H9 (cell line): ENCODE results near the gene SLC25A41. TPM values are rescaled to one million over a fixed set of nuclear protein-coding genes. Genes with fewer than 3 reads are reported as not detected.

Experiments used
- DNase-seq: peaks from one replicate; pipeline ENCODE4 v3.0.0-alpha.2; 2017
- H2AFZ ChIP-seq: one replicate; pipeline ENCODE4 v1.6.1; 2013; ENCODE audit warnings: mild to moderate bottlenecking, low read length, control low read depth, moderate library complexity
- H2AK5ac ChIP-seq: 2 replicates; pipeline ENCODE4 v1.6.1; 2013; ENCODE audit warnings: low read length, control low read depth, mixed read lengths; ENCODE audit not compliant: insufficient read length
- H2BK120ac ChIP-seq: one replicate; pipeline ENCODE4 v1.6.1; 2013; ENCODE audit warnings: low read depth, mild to moderate bottlenecking, low read length, control low read depth, inconsistent platforms; ENCODE audit not compliant: poor library complexity, severe bottlenecking
- H2BK12ac ChIP-seq: 2 replicates; pipeline ENCODE4 v1.6.1; 2013; ENCODE audit warnings: low read length, control low read depth, mixed read lengths, low read depth; ENCODE audit not compliant: insufficient read length
- H2BK15ac ChIP-seq: 2 replicates; pipeline ENCODE4 v1.6.1; 2013; ENCODE audit warnings: low read depth, low read length, control low read depth
- H2BK20ac ChIP-seq: one replicate; pipeline ENCODE4 v1.6.1; 2013; ENCODE audit warnings: low read depth, mild to moderate bottlenecking, low read length, control low read depth, inconsistent platforms; ENCODE audit not compliant: poor library complexity, severe bottlenecking
- H2BK5ac ChIP-seq: 2 replicates; pipeline ENCODE4 v1.6.1; 2013; ENCODE audit warnings: low read length, control low read depth, mixed read lengths; ENCODE audit not compliant: insufficient read length
- H3K14ac ChIP-seq: 2 replicates; pipeline ENCODE4 v1.6.1; 2013; ENCODE audit warnings: low read length, control low read depth; ENCODE audit not compliant: insufficient read depth
- H3K18ac ChIP-seq: 2 replicates; pipeline ENCODE4 v1.6.1; 2013; ENCODE audit warnings: low read depth, mild to moderate bottlenecking, mixed read lengths, low read length, control low read depth; ENCODE audit not compliant: insufficient read length
- H3K23ac ChIP-seq: 2 replicates; pipeline ENCODE4 v1.6.1; 2013; ENCODE audit warnings: low read length, control low read depth, mixed read lengths, low read depth; ENCODE audit not compliant: insufficient read length
- H3K23me2 ChIP-seq: 2 replicates; pipeline ENCODE4 v1.6.1; 2013; ENCODE audit warnings: low read depth, mild to moderate bottlenecking, mixed read lengths, low read length, control low read depth; ENCODE audit not compliant: insufficient read length, poor library complexity, severe bottlenecking
- H3K27ac ChIP-seq: 2 replicates; pipeline ENCODE4 v1.5.1; 2013; ENCODE audit warnings: low read length, control low read depth, mixed read lengths, low read depth; ENCODE audit not compliant: insufficient read length
- H3K27me3 ChIP-seq: 2 replicates; pipeline ENCODE4 v1.6.1; 2013; ENCODE audit warnings: low read length, control low read depth, inconsistent platforms; ENCODE audit not compliant: insufficient read depth
- H3K4ac ChIP-seq: 2 replicates; pipeline ENCODE4 v1.6.1; 2013; ENCODE audit warnings: low read depth, mild to moderate bottlenecking, control low read depth, inconsistent platforms, low read length, moderate library complexity
- H3K4me1 ChIP-seq: 2 replicates; pipeline ENCODE4 v1.6.1; 2013; ENCODE audit warnings: low read length, control low read depth, inconsistent platforms; ENCODE audit not compliant: insufficient read depth
- H3K4me2 ChIP-seq: 2 replicates; pipeline ENCODE4 v1.6.1; 2013; ENCODE audit warnings: low read length, control low read depth, mixed read lengths; ENCODE audit not compliant: insufficient read length, insufficient read depth
- H3K56ac ChIP-seq: 2 replicates; pipeline ENCODE4 v1.6.1; 2013; ENCODE audit warnings: low read depth, mild to moderate bottlenecking, mixed read lengths, low read length, control low read depth; ENCODE audit not compliant: insufficient read length
- H3K79me1 ChIP-seq: 2 replicates; pipeline ENCODE4 v1.6.1; 2013; ENCODE audit warnings: low read depth, mild to moderate bottlenecking, moderate library complexity, low read length, control low read depth, inconsistent platforms; ENCODE audit not compliant: insufficient read depth, poor library complexity, severe bottlenecking
- H3K79me2 ChIP-seq: 2 replicates; pipeline ENCODE4 v1.6.1; 2013; ENCODE audit warnings: low read length, control low read depth, inconsistent platforms; ENCODE audit not compliant: insufficient read depth
- H3K9ac ChIP-seq: 2 replicates; pipeline ENCODE4 v1.6.1; 2013; ENCODE audit warnings: low read length, control low read depth, mixed read lengths; ENCODE audit not compliant: insufficient read length; ENCODE audit errors: extremely low read depth
- H3K9me3 ChIP-seq: one replicate; pipeline ENCODE4 v1.6.1; 2013; ENCODE audit warnings: low read depth, low read length, inconsistent platforms; ENCODE audit not compliant: control insufficient read depth
- H3T11ph ChIP-seq: one replicate; pipeline ENCODE4 v1.6.1; 2013; ENCODE audit warnings: mild to moderate bottlenecking, low read length, control low read depth, inconsistent platforms
- H4K20me1 ChIP-seq: one replicate; pipeline ENCODE4 v1.6.1; 2013; ENCODE audit not compliant: control insufficient read depth, insufficient read length, insufficient read depth
- H4K5ac ChIP-seq: 2 replicates; pipeline ENCODE4 v1.6.1; 2013; ENCODE audit warnings: low read depth, mild to moderate bottlenecking, mixed read lengths, low read length, control low read depth; ENCODE audit not compliant: insufficient read length
- H4K8ac ChIP-seq: replicated peaks from 2 replicates; pipeline ENCODE4 v1.6.1; 2013; ENCODE audit warnings: low read length, control low read depth, mixed read lengths, low read depth; ENCODE audit not compliant: insufficient read length
- H4K91ac ChIP-seq: 2 replicates; pipeline ENCODE4 v1.6.1; 2013; ENCODE audit warnings: low read depth, mild to moderate bottlenecking, moderate library complexity, mixed read lengths, low read length, control low read depth; ENCODE audit not compliant: insufficient read length
- H3K27ac Mint-ChIP-seq, 3 experiments: 2 replicates in 2 of 3; 3 replicates in 1 of 3; pipeline ENCODE4 v1.8.0; 2020 to 2021; ENCODE audit warnings: mixed read lengths in 3 of 3, mild to moderate bottlenecking in 1 of 3, moderate library complexity in 1 of 3
- H3K27me3 Mint-ChIP-seq: 2 replicates; pipeline ENCODE4 v1.8.0; 2021; ENCODE audit warnings: low read depth, mild to moderate bottlenecking, moderate library complexity, mixed read lengths
- H3K36me3 Mint-ChIP-seq, 3 experiments: 2 replicates in 2 of 3; 3 replicates in 1 of 3; pipeline ENCODE4 v1.8.0; 2020 to 2021; ENCODE audit warnings: low read depth in 3 of 3, mixed read lengths in 3 of 3; ENCODE audit not compliant: insufficient read depth in 1 of 3
- H3K4me1 Mint-ChIP-seq, 2 experiments: 2 replicates each; pipeline ENCODE4 v1.8.0; 2020; ENCODE audit warnings: mixed read lengths in 2 of 2
- H3K4me3 Mint-ChIP-seq, 2 experiments: 2 replicates in 1 of 2; 3 replicates in 1 of 2; pipeline ENCODE4 v1.8.0; 2020 to 2021; ENCODE audit warnings: mild to moderate bottlenecking in 2 of 2, mixed read lengths in 2 of 2, moderate library complexity in 1 of 2
- H3K9me3 Mint-ChIP-seq, 2 experiments: 2 replicates in 1 of 2; 3 replicates in 1 of 2; pipeline ENCODE4 v1.8.0; 2020; ENCODE audit warnings: mild to moderate bottlenecking in 2 of 2, mixed read lengths in 2 of 2, moderate library complexity in 1 of 2
- CTCF ChIP-seq: fragments of 200-600 bp; sonication (generic); conservative IDR thresholded peaks from 3 replicates; pipeline ENCODE4 v1.8.0; 2021; ENCODE audit warnings: antibody characterized with exemption, mild to moderate bottlenecking
- WGBS: extraction: QIAGEN DNeasy Blood & Tissue Kit; methylation state at CpG from one replicate; pipeline ENCODE4 v1.1.7; 2013; ENCODE audit warnings: missing lambda C conversion rate, low lambda C conversion rate, mixed read lengths; ENCODE audit not compliant: insufficient read length; ENCODE audit errors: extremely low coverage; 5-methylcytosine and 5-hydroxymethylcytosine counted together
- total RNA-seq: library from RNA; stranded (reverse); gene quantifications from 2 replicates; pipeline ENCODE4 v1.2.1, GENCODE V29; 2021

Gene SLC25A41
- total RNA-seq, 1 experiment from 2014 or later = 0.20 TPM

- WGBS = no CpG with 5 or more reads among the region's 13 CpGs
- Histone ChIP-seq H3K23me2 (peaks cover 13% of the 10 kb centered on the region), H3K79me2 (no peaks in the 10 kb centered on the region), H4K20me1 (no peaks in the 10 kb centered on the region), H3T11ph (no peak overlapping the region), H3K14ac (no peak overlapping the region), H3K79me1 (no peaks in the 10 kb centered on the region), H2BK20ac (no peak overlapping the region), H2AK5ac (no peak overlapping the region), H3K4me2 (no peak overlapping the region), H2AFZ (no peak overlapping the region), H4K91ac (no peak overlapping the region), H3K9me3 (no peaks in the 10 kb centered on the region), H2BK5ac (no peak overlapping the region), H2BK12ac (no peak overlapping the region), H2BK15ac (no peak overlapping the region), H3K4ac (no peak overlapping the region), H3K27me3 (no peaks in the 10 kb centered on the region; the same call in 1 of the 2 replicates), H3K9ac (no peak overlapping the region), H2BK120ac (no peak overlapping the region), H3K27ac (no peak overlapping the region), H4K8ac (no peak overlapping the region), H3K56ac (no peak overlapping the region), H3K23ac (no peak overlapping the region), H4K5ac (no peak overlapping the region), H3K4me1 (no peaks in the 10 kb centered on the region), H3K18ac (no peak overlapping the region)
- no peak for DNase-seq
- Mint-ChIP-seq H3K9me3 (no peaks in the 10 kb centered on the region), H3K36me3 (no peaks in the 10 kb centered on the region), H3K27me3 (peaks cover 17% of the 10 kb centered on the region), H3K4me1 (peaks cover 9 to 15% of the 10 kb centered on the region in 2 experiments), H3K27ac (no peak overlapping the region), H3K4me3 (no peak overlapping the region)
- no peak for TF ChIP-seq CTCF
These were observed 45.3 kb upstream of the SLC25A41 start for GRCh38 chr19:6478815-6479214.
